MM.1S (cell line): Measurements from ENCODE around the gene ADAMTS7.
"Not testable (repeated sequence)": the region's sequence is repeated elsewhere in the genome, so short reads cannot be mapped to it uniquely, and the experiment has no call there.

Experiments
- CTCF ChIP-seq: fragments of 300-600 bp; sonication (generic); IDR thresholded peaks from 2 replicates; pipeline ENCODE4 v1.5.1; 2016; ENCODE audit warnings: antibody characterized with exemption, low read length, mixed read lengths
- EZH2phosphoT487 ChIP-seq: fragments of 300-600 bp; sonication (generic); IDR thresholded peaks from 2 replicates; pipeline ENCODE4 v1.6.1; 2018; ENCODE audit warnings: antibody characterized with exemption, low read length

GRCh38 chr15:78719819-78720450 is 91.3 kb downstream of the ADAMTS7 start:
- not testable (repeated sequence) for TF ChIP-seq CTCF, EZH2phosphoT487
